GM06990 (cell line): ENCODE measurements around the gene ANKRD60.

Experiments
- DNase-seq: peaks from one replicate; pipeline ENCODE4 v3.0.0-alpha.2; 2011; ENCODE audit not compliant: insufficient read length; ENCODE audit errors: extremely low read depth
- H3K27me3 ChIP-seq: replicated peaks from 2 replicates; pipeline ENCODE4 v1.6.0; 2011; ENCODE audit warnings: low read length; ENCODE audit not compliant: control insufficient read depth, insufficient read depth
- H3K36me3 ChIP-seq: 2 replicates; pipeline ENCODE4 v1.5.1; 2011; ENCODE audit warnings: low read length; ENCODE audit not compliant: control insufficient read depth, insufficient read depth
- H3K4me3 ChIP-seq: replicated peaks from 2 replicates; pipeline ENCODE4 v1.5.1; 2011; ENCODE audit warnings: low read depth, mild to moderate bottlenecking, control low read depth, low read length
- TF ChIP-seq, protein P1 (sequence below): IDR thresholded peaks from 2 replicates; pipeline ENCODE4 v1.5.1; 2011; ENCODE audit warnings: low read length, control low read depth, mild to moderate bottlenecking, inconsistent platforms; ENCODE audit not compliant: insufficient read depth, poor library complexity, severe bottlenecking

The ANKRD60 gene

DNA sequence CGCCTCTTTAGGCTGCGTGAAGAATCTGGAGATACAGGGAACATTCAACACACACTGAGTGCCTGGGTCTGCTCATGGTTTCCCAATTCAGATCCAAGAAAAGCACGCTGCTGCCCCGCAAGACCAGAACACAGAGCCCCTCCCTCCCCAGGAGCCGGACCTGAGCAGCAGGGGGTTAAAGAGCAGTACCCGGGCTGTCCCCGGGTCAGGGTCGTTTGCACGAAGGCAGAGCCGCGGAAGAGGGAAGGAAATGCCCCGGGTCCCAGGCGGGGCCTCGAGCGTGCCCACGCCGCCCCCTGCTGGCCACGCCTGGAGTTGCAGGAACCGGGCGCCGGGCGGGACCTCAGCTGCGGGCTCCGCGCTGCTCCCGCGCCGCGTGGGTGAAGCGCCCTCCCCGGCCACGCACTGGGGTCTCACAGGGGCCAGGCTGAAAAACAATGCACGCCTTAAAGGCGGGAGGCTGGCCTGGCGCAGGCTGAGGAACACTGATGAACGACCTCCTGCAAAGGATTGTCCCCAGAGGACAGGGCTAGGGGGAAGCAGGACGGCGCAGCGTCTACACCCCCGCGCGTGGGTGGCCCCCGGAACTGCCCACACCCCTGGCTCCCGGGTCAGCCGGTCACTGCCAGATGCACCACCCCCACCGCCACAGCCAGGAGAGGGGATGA lies 48.9 kb downstream of the ANKRD60 start:
- H3K36me3 ChIP-seq, result no peaks in the 10 kb centered on the region
- H3K4me3 ChIP-seq, result no peak overlapping the region
- TF ChIP-seq, protein P1, sequence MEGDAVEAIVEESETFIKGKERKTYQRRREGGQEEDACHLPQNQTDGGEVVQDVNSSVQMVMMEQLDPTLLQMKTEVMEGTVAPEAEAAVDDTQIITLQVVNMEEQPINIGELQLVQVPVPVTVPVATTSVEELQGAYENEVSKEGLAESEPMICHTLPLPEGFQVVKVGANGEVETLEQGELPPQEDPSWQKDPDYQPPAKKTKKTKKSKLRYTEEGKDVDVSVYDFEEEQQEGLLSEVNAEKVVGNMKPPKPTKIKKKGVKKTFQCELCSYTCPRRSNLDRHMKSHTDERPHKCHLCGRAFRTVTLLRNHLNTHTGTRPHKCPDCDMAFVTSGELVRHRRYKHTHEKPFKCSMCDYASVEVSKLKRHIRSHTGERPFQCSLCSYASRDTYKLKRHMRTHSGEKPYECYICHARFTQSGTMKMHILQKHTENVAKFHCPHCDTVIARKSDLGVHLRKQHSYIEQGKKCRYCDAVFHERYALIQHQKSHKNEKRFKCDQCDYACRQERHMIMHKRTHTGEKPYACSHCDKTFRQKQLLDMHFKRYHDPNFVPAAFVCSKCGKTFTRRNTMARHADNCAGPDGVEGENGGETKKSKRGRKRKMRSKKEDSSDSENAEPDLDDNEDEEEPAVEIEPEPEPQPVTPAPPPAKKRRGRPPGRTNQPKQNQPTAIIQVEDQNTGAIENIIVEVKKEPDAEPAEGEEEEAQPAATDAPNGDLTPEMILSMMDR, result peak; percentile 78
- H3K27me3 ChIP-seq, result peaks cover 3% of the 10 kb centered on the region
- peak; percentile 58 for DNase-seq

DNA sequence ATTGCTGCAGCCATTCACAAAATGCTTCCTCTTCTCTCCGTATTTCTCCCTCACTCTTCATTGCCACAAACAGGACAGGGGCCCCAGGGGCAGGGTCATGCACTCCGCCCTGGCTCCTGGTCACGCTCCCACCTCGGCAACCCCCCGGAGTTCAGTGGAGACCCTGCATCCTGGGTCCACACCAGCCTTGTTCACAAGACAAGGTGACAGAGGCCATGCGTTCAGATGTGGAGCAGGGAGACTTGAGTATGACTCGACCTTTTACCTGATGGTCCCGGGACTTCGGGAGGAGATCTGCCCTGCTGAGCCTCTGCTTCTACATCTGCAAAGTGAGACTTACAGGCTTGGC lies 49.4 kb downstream of the ANKRD60 start:
- Histone ChIP-seq H3K36me3 (no peaks in the 10 kb centered on the region), H3K4me3 (no peak overlapping the region), H3K27me3 (peaks cover 3% of the 10 kb centered on the region)
- TF ChIP-seq, protein P1, result no peak
- no peak for DNase-seq

DNA sequence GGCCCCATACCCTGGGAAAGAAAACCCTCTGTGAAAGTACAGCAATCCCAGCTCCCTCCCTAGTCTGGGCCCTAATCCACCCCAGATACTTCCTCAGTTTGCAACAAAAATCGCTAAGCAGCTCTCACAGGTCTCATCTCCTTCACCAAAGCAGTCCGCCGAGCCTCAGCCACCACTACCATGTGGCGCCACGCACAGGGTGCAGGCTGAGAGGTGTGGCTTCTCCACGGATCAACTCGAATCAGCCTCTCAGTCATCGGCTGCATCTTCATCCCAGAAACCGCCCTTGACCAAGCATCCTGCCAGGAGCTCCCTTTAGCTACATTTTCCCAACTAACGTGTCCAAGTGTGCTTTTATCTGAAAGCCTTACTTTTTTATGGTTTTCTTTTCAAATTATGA lies 50.7 kb downstream of the ANKRD60 start:
- no peaks in the 10 kb centered on the region for H3K36me3 ChIP-seq
- no peak for DNase-seq
- TF ChIP-seq, protein P1, result no peak
- peaks cover 3% of the 10 kb centered on the region for H3K27me3 ChIP-seq
- no peak overlapping the region for H3K4me3 ChIP-seq

DNA sequence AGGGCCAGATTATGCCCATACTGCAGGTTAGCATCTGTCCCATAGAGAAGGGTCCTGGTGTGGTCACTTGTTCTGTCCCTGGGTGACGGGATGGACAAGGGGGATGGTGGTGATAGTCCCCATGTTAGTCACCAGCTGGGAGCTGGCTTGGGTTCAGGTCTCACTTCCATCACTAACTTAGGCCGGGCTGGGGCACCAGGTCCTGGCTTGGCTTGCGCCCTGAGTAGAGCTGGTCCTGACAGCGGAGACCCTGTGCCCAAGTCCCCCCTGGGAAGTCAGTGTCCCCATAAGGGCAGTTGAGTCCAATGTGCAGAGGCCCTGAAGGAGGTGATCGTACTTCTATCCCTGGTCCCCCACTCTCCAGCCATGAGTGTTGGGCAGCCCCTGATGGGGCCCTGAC lies 52.6 kb downstream of the ANKRD60 start:
- H3K27me3 ChIP-seq, result peaks cover 3% of the 10 kb centered on the region
- H3K4me3 ChIP-seq, result no peak overlapping the region
- H3K36me3 ChIP-seq, result no peaks in the 10 kb centered on the region
- TF ChIP-seq, protein P1, result no peak
- DNase-seq, result no peak

DNA sequence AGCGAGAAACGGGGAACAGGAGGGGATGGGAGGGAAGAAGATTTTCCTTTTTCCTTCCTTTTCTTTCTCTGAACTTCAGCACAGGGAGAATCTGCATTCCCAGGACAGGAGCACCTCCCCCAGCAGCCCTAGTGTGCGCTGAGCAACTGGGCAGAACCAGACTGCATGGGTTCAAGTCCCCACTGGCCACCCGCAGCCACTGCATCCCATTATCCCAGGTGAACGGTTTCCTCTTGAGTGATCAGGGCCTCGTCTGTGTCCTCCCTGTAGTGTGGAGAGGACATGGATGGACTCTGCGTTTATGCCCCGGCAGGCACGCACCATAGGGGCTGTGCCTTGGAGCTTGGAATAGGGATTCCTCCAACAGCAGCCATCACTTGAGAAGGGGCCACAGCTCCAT lies 53.0 kb downstream of the ANKRD60 start:
- Histone ChIP-seq H3K27me3 (peaks cover 3% of the 10 kb centered on the region), H3K36me3 (no peaks in the 10 kb centered on the region), H3K4me3 (no peak overlapping the region)
- no peak for DNase-seq
- TF ChIP-seq, protein P1, result no peak
